Upper lobe of left lung (tissue), 4 donors: Measurements from ENCODE around the gene RUVBL2.
"Not testable (repeated sequence)": the region's sequence is repeated elsewhere in the genome, so short reads cannot be mapped to it uniquely, and the experiment has no call there.

Experiments used
- CTCF ChIP-seq, 6 experiments: fragments of 450-650 bp in 4 of 6; fragments of 200-600 bp in 2 of 6; sonication (generic) in 2 of 6; IDR thresholded peaks; one replicate each; pipeline ENCODE4 v1.5.1; 2016 to 2019; ENCODE audit warnings: antibody characterized with exemption in 6 of 6
- EP300 ChIP-seq, 4 donors: sonication (generic); formaldehyde crosslinking; IDR thresholded peaks; one replicate each; pipeline ENCODE4 v1.5.1; 2017; ENCODE audit warnings: antibody characterized with exemption in 4 of 4, control low read depth in 2 of 4
- POLR2A ChIP-seq, 4 donors: fragments of 450-650 bp; IDR thresholded peaks; one replicate each; pipeline ENCODE4 v1.5.1; 2016 to 2017; ENCODE audit warnings: antibody characterized with exemption in 4 of 4, mild to moderate bottlenecking in 2 of 4

DNA sequence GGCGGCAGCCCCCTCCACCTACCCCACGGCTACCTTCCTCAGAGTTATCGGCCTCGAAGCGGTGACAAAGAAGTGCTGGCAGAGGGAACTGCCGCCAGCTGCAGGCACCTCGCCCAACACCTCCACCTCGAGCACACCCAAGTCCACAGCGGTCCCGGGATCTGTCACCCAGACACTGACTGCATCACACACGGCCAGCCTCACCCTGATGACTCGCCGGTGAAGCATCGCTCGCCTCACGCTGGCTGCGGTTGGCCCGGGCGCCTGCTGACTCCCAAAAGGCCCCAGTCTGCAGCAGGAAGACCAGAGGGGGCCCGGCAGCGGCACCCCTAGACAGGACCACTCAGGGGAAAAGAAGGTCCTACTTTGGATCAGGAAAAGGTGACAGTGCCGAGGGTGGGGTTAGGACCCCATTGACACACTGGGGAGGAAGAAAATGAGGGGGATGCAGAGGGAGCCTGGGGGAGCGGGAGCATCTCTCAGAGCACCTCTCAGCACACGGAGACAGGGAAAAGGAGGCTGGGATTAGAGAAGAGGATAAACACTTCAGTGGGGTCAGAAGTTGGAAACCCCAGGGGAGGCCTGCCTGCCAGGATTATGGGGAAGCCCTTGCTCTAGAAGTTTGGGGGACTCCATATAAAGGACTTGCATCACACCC, 56.8 kb downstream of the RUVBL2 start:
- TF ChIP-seq POLR2A, CTCF, EP300 (IDR thresholded peaks at IDR 0.05): not testable (repeated sequence)
